ENCODE data around the gene SMPD4.

- TF ChIP-seq EZH2 (IDR thresholded peaks at IDR 0.05; ENCODE audit: borderline replicate concordance, insufficient read depth, low read depth, low read length, poor library complexity, severe bottlenecking), result no peak
- no peak for TF ChIP-seq CTCF (IDR thresholded peaks at IDR 0.05)
Measured at GRCh38 chr2:130135692-130136541, 45.5 kb downstream of the SMPD4 start.
